SK-MEL-5 (cell line): ENCODE measurements around the gene TTLL5. TPM values are rescaled to one million over a fixed set of nuclear protein-coding genes. Genes with fewer than 3 reads are reported as not detected.

Experiments
- DNase-seq: peaks from one replicate; pipeline ENCODE4 v3.0.0-alpha.2; 2016; ENCODE audit warnings: low read depth, low spot score
- in situ Hi-C: cut with HindIII; loops from 2 replicates; pipeline ENCODE4 v1.10.0; 2016; ENCODE audit warnings: low sequenced_read_pairs, high pct_unique_total_duplicates, low pct_unique_long_range_greater_than_20kb
- polyA plus RNA-seq, 2 experiments: library from polyadenylated mRNA; depleted of rRNA; stranded (reverse); fragments of >200 nt; gene quantifications; 2 replicates each; pipeline ENCODE4 v1.2.3, GENCODE V29; 2015
- total RNA-seq: library from RNA; depleted of rRNA; stranded (reverse); fragments of >200 nt; shearing (Covaris generic); gene quantifications from 2 replicates; pipeline ENCODE4 v1.2.3, GENCODE V29; 2014; rRNA removed

The TTLL5 gene, protein sequence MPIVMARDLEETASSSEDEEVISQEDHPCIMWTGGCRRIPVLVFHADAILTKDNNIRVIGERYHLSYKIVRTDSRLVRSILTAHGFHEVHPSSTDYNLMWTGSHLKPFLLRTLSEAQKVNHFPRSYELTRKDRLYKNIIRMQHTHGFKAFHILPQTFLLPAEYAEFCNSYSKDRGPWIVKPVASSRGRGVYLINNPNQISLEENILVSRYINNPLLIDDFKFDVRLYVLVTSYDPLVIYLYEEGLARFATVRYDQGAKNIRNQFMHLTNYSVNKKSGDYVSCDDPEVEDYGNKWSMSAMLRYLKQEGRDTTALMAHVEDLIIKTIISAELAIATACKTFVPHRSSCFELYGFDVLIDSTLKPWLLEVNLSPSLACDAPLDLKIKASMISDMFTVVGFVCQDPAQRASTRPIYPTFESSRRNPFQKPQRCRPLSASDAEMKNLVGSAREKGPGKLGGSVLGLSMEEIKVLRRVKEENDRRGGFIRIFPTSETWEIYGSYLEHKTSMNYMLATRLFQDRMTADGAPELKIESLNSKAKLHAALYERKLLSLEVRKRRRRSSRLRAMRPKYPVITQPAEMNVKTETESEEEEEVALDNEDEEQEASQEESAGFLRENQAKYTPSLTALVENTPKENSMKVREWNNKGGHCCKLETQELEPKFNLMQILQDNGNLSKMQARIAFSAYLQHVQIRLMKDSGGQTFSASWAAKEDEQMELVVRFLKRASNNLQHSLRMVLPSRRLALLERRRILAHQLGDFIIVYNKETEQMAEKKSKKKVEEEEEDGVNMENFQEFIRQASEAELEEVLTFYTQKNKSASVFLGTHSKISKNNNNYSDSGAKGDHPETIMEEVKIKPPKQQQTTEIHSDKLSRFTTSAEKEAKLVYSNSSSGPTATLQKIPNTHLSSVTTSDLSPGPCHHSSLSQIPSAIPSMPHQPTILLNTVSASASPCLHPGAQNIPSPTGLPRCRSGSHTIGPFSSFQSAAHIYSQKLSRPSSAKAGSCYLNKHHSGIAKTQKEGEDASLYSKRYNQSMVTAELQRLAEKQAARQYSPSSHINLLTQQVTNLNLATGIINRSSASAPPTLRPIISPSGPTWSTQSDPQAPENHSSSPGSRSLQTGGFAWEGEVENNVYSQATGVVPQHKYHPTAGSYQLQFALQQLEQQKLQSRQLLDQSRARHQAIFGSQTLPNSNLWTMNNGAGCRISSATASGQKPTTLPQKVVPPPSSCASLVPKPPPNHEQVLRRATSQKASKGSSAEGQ (N-terminal part only)
- 10.6 and 15.7 TPM in 2 replicates for total RNA-seq
- polyA plus RNA-seq (2015; cell fraction: cytosol; rRNA removed), result 17.3 and 18.3 TPM in 2 replicates
- polyA plus RNA-seq (2015; cell fraction: nucleus; rRNA removed), result 10.9 and 13.5 TPM in 2 replicates

DNA sequence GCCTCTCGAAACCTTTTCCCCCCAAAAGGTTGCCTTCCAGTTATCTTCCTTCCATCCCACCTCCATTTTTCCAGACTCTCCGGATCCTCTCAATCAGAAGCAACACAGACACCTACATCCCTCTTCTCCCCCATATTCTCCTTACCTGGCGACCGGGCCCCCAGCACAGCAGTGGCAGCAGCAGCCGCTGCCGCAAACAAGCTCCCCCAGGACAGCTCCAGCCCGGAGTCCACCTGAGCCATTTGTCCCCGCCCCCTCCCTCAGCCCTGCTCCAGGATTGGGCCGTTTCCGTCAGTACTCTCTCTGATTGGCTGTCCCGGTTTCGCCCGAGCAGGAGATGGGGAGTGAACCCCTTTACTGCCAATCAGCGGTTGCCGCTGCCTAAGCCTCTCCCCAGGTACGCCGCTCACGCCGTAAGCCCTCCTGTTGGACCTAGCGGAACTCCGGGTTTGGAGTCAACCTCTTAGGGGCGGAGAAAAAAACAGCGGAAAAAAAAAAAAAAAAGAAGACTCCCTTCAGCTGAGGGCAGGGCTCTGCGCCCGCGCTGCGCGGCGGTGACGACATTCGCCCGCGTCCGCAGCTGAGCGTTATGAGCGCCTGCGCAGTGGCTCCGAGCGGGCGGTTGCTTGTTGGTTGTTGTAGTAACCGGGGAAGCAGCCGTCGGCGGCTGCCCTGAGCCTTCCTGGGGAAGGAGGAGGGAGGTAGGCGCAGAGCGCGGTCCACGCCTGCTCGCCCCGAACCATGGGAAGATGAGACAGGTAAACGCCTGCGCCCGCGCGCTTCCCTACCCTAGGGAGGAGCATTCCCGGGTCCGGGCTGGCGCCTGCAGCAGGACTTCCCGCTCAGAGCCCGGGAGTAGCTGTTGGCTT is at the start of gene TTLL5, which contains the start of gene ERG28:
Gene TTLL5, plus strand, starts transcription at position 617 of the 869 bp plus-strand sequence. CDS start 1,904 bp downstream, outside the sequence.
Gene ERG28, minus strand, starts transcription at position 247 of the 869 bp plus-strand sequence. CDS start 3,374 bp downstream, outside the sequence.
- DNase-seq, result peak; percentile 97
- in situ Hi-C loops, result no loop called here

DNA sequence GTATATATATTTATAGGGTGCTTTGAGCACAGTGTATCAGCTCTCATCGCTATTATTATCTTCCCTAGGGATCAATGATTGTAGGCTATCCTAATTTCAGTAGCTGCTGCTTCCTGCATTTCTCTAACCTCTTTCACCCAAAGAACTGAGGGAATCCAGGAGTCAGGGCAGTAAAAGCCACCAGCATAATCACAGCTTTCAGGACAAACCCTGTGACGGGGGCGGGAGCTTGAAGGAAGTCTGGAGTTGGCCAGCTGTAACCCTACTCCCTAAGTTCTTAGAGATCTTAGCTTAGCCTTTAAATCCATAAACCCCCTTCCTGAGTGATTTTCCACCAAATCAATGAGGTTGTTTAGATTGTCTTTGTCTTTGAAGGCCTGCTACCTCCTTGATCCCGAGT is 48.9 kb upstream of the TTLL5 start:
- no peak for DNase-seq
- in situ Hi-C loops, result no loop called here

DNA sequence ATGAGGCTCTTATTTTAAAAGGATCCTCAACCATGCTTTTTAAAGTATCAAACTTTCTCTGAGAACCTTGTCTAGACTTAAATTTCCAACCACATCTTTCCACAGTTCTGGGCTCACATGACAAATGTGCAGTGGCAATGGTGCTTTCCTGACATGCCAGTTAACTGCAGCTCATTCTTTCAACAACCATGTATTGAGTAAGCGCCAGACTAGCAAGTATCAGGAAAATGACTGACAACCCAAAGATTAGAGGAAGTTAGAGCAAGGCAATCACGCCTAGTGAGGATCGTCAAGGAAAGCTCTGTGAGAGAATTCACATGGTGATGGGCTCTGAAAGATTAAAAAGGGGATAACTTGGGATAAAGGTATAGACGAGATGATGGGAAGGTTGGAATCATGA is 46.9 kb upstream of the TTLL5 start:
- no peak for DNase-seq
- in situ Hi-C loops, result no loop called here

DNA sequence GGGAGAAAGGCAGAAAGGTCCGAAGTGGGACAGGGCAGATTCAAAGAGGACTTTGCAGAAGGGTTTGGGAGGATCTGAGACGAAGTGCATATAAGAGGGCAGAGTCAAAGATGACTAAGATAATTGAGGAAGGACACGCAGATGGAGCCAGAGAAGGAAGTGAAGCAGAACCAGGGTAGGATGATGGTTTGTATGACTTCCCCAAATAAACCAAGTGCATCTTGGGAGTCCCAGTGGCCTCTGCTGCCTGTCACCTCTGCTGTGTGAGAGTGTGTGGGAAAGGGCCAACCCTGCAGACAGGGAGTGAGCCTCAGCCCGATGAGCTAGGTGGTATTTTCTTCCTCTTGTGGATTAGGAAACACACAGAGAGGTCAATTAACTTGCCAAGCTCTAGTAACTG is 45.8 kb upstream of the TTLL5 start:
- in situ Hi-C loops, result no loop called here
- DNase-seq, result no peak

DNA sequence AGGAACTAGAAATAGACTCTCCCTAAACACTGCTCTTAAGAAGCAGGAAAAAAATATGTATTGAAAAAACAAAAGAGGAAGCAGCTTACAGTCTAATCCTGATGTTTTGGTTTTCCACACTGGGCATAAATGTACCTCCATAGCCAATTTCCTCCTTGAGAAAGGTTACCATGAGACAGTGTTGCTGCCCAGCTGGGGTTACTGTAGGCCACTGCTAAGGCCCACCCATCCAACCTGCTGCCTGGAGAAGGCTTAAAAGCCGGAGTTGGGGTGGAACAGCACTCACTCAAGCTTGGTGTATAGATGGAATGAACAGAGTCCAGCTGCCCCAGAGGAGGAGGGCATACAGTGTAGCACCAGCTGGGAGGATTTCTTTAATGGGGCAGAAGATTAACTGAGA is 41.5 kb upstream of the TTLL5 start:
- in situ Hi-C loops, result no loop called here
- no peak for DNase-seq

DNA sequence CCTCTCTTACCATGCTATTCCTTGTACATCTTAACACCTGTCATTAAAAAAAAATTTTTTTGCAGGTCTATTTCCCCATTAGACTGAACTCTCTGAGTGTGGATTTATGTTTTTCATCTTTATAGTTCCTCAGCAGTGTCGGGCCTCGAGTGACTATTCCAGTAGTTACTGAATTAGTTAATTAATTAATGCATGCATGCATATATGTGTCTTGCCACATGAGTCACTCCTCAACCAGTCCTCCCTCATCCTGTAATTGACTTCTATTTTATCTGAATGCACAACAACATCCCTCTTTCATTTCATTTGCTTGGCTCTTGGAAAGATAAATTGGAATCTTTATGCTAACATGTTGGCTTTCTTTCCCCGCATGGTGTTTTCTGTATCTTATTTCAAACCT is 36.0 kb upstream of the TTLL5 start:
- no peak for DNase-seq
- in situ Hi-C loops, result no loop called here

DNA sequence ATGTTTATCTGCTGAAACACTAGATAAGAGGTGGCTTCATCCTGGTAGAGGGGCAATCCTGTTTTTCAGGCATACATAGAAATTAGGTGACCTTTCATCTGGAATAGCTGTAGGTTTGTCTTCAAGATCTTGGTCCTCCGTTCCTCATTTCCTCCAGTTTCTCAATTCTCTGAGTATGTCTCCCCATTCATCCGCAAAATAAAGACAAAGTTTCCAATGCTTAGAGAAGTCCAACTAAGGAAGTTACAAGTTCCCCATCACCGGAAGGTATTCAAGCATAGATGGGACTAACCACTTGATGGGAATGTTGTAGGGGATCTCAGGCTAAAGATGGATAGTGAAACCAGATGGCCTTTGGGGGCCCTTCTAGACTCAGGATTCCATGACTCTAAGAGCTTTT is 34.6 kb upstream of the TTLL5 start:
- no peak for DNase-seq
- in situ Hi-C loops, result no loop called here

DNA sequence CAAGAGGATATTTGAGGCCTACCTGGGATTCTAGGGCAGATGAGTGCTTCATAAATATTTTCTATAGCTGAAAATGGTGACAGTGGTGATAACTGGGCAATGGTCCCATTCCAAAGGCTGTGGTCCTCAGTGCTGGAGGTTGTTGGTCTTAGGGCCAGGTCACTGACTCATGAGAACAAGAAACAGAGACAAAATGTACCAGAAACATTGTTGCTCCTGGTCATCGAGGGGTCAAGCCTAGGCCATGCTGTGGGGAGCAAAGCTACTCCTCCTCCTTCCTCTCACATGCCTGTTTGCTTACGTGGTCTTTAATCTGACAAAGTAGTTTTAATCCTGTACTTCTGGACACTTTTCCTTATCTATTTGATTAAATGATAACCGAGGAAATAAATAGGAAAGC is 34.2 kb upstream of the TTLL5 start:
- no peak for DNase-seq
- in situ Hi-C loops, result no loop called here

DNA sequence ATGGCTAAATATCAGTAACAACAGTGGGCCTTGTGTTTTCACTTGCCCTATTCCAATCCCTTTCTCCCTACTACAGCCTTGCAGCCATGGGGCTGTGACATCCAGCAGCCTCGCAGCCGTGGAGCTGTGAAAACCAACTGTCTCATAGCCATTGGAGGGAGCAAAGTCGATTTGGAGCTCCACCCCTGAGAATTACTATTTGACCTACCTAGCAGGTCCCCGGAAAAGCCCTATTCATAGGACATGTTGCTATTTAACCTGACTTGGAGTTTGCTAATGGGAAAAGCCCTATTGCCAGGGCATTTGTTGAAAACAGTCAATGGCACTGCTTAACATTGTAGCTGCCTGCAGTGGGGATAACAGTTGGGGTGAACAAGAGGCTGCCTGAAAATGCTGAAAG is 33.6 kb upstream of the TTLL5 start:
- DNase-seq, result no peak
- in situ Hi-C loops, result no loop called here

DNA sequence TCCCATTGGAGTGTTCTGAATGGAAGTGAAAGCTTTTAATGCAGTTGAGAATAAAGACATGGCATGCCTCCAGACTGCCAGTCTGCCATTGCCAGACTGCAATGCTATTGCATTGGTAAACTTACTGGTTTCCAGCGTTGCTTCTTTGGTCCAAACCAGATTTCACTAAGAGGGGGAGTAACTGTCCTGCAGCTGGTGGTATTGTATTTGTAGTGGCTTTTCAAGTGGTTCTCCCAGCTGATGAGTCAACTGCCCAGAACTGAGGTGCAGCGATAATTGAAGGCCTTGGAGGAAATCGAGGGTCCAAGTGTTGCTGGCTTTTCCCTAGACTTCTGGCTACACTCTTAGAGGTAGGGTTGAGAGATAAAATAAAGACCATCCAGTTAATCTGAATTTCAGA is 32.2 kb upstream of the TTLL5 start:
- DNase-seq, result no peak
- in situ Hi-C loops, result no loop called here

DNA sequence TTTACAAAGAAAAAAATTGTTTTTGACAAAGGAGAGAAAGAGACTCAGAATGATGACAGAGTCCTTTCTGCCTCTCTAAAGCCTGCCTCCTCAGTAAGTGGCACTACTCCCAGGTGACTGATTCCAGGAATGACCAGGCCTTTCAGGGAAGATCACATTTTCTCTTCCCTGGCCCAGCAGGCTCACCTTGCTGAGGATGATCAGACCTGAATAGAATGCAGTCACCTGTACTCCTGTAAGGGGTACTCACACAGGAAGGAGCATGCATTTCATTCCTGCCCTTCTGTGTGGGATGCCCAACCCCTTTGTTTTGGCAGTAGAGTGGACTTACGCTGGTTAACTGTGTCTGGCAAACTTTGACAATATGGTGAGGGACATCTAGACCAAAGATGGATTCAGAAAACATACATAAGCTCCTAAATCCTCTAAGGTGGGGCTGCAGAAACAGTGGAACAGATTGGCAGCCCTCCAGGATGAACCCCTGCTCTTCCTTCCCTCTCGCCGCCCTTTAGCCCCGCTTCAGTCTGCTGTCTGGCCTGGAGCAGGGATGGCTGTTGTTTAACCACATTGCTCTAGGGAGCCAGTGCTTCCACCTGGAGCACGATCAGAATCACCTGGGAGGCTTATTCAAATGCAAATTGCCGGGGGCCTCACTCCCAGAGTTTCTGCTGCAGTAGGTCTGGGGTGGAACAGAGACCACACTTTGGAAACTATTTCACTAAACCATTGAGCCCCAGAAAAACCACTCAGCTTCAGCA is 30.2 kb upstream of the TTLL5 start:
- no peak for DNase-seq

DNA sequence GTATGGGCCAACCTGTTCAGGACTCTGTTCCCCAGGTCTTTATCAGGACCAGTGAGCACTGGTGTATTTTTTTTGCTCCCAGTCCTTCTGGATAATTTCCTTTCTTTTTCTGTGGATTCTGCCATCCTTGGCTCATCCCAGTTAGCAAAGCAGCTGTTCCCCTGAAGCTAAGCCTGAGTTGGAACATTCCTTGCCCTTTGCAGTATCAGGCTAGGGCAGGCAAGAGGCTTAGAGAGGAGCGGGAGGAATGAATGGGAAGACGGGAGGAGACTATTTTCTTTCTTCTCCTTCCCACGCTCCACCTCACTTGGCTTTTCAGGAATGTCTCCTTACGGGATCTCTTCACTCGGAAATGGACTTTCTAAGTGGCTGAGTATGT is 29.6 kb upstream of the TTLL5 start:
- in situ Hi-C loops, result no loop called here
- no peak for DNase-seq

More for the DNA sequence above, 30.2 kb upstream of the TTLL5 start:
- in situ Hi-C loops, result no loop called here

DNA sequence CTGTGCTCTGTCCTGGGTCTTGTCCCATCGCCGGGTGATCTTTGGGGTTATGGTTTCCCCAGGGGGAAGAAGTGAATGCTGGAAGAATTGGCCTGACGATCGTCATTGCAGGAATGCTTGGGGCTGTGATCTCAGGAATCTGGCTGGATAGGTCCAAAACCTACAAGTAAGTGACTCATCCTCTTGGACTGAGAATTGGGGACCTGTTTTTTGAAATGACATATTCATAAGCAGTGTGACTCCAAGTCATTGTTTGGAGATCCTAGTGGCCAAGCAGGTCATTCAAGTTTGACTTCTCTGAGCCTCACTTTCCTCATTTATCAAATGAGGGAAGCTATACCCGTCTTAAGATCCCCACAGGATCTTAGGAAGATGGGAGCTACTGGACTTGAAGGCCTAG is 26.2 kb upstream of the TTLL5 start:
- in situ Hi-C loops, result no loop called here
- no peak for DNase-seq

DNA sequence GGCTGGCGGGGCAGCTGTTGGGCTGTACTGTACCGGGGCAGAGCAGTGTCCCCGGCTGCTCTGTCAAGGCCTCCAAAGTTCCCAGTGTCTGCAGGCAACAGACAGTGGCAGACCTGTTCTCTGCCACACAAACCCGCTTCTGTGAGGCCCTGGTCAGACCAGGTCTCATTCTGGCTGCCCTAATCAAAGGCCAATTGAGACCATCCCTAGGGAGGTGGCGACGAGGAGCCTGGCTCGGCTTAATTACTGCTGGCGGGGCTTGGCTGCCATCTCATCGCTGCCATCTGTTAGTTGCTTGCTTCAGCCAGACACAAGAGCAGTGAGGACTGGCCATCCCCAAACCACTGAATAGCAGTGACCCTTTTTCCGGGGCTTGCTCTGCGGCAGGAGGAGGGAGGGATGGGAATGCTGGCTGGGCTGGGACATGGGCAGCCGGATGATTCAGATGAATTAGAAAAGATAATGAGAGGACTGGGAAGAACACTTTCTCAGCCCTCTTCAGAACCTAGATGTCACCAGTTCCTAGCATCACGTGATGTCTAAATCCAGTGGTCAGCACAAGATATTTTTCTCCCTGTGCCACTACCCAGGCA is 24.9 kb upstream of the TTLL5 start:
- DNase-seq, result peak; percentile 47

DNA sequence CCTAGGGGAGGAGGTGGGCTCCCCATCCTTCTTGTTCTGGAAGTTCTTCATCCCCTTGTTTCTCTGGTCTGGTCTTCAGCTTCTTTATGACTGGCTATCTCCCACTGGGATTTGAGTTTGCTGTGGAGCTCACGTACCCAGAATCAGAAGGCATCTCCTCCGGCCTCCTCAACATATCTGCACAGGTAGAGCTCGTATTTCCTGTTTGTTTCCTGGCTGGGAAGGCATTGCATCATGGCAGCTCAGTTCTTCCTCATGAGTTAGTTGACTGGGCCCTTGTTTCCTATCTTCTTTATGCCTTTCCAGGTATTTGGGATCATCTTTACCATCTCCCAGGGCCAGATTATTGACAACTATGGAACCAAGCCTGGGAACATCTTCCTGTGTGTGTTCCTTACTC is 20.2 kb upstream of the TTLL5 start:
- no peak for DNase-seq
- in situ Hi-C loops, result no loop called here

More for the DNA sequence above, 24.9 kb upstream of the TTLL5 start:
- in situ Hi-C loops, result no loop called here

DNA sequence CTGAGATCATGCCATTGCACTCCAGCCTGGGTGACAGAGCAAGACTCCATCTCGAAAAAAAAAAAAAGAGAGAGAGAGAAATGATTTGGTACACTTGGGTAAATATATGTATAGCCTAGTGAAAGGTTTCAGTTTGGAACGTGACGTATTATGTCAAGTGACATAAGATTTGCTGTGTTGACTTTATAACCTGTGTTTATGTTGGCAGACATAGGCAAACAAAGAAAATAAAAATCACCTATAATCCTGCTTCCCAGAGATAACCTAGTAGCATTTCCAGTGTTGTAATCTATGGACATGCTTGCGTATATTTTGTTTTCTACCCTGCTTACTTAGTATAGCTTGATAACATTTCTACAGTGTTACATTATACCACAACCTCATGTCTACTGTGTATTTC is 17.1 kb upstream of the TTLL5 start:
- DNase-seq, result no peak
- in situ Hi-C loops, result no loop called here
